Coronary artery (tissue), 2 donors: ENCODE results near the gene GSTCD.
"Not testable (repeated sequence)": the region's sequence is repeated elsewhere in the genome, so short reads cannot be mapped to it uniquely, and the experiment has no call there.

Source experiments
- DNase-seq: peaks from one replicate; pipeline ENCODE4 v3.0.0-alpha.2; 2017; ENCODE audit warnings: low spot score
- H3K27ac ChIP-seq, 2 donors: fragments of 200-600 bp; sonication (generic); one replicate each; pipeline ENCODE4 v1.5.1; 2016 to 2019
- H3K4me3 ChIP-seq: fragments of 200-600 bp; sonication (generic); 2 replicates; pipeline ENCODE4 v1.5.1; 2016; ENCODE audit warnings: mild to moderate bottlenecking, moderate library complexity
- TF ChIP-seq, protein P1 (sequence below): fragments of 200-600 bp; sonication (generic); IDR thresholded peaks from one replicate; pipeline ENCODE4 v1.5.1; 2019; ENCODE audit warnings: antibody characterized with exemption

GSTCD gene

DNA sequence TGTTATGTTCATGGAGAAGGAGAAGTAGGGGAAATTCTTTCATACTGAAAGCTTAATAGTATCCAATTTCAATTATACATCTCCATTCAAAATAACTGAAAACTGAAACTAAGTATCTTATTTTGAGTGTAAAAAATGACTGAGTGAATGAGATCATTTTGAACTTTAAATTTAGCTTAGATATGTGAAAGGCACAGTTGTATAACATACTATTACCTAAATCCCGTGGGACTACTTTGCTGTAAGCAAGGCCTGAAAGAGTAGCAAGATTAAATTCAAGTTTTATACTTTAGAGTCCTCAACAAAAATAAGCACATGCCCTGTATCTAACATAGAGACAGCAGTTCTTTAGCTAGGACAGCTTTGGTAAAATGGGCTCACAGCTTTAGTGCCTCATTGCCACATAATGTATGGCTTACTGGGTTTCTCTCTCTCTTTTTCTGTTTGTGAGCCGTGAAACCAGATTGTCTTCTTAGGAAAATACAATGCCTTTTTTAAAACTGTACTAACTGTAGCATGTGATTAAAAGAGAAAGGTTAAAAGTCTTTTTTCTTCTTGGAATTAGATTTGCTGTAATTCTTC lies 43.2 kb downstream of the GSTCD start:
- Histone ChIP-seq H3K4me3 (no peak overlapping the region), H3K27ac (no peak overlapping the region)
- TF ChIP-seq, protein P1, sequence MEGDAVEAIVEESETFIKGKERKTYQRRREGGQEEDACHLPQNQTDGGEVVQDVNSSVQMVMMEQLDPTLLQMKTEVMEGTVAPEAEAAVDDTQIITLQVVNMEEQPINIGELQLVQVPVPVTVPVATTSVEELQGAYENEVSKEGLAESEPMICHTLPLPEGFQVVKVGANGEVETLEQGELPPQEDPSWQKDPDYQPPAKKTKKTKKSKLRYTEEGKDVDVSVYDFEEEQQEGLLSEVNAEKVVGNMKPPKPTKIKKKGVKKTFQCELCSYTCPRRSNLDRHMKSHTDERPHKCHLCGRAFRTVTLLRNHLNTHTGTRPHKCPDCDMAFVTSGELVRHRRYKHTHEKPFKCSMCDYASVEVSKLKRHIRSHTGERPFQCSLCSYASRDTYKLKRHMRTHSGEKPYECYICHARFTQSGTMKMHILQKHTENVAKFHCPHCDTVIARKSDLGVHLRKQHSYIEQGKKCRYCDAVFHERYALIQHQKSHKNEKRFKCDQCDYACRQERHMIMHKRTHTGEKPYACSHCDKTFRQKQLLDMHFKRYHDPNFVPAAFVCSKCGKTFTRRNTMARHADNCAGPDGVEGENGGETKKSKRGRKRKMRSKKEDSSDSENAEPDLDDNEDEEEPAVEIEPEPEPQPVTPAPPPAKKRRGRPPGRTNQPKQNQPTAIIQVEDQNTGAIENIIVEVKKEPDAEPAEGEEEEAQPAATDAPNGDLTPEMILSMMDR: no peak
- no peak for DNase-seq

DNA sequence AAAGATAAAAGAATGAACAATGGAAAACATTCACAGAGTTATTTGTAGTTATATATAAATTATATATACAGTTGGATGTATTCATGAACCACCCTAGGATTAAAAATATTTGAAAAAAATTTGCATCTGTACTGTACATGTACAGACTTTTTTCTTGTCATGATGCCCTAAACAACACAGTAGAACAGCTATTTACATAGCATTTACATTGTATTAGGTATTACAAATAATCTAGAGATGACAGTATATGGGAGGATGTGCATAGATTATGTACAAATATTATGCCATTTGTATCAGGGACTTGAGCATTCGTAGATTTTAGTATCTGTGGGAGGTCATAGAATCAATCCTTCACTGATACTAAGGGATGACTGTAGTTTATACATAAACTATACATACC lies 44.8 kb downstream of the GSTCD start:
- Histone ChIP-seq H3K27ac (no peak overlapping the region), H3K4me3 (no peak overlapping the region)
- TF ChIP-seq, protein P1: no peak
- no peak for DNase-seq

DNA sequence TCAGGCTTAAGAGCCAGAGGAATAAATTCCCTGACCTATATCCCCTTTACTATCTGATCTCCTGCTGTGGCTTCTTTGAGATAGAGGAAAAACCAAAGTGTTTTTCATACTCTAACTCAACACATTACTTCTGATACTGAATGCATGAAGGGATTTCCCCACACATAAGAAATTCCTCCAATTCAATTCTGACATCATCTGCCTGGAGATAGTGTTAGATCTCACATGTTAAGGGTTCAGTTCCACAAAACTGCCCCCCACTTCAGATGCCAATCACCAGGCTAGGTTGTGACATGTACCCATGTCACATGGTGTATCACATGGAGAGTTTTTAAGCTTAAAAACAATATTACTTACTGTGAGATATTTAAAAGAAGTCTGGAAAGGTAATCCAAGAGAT lies 46.8 kb downstream of the GSTCD start:
- Histone ChIP-seq H3K4me3 (no peak overlapping the region), H3K27ac (no peak overlapping the region)
- no peak for DNase-seq
- TF ChIP-seq, protein P1: no peak

DNA sequence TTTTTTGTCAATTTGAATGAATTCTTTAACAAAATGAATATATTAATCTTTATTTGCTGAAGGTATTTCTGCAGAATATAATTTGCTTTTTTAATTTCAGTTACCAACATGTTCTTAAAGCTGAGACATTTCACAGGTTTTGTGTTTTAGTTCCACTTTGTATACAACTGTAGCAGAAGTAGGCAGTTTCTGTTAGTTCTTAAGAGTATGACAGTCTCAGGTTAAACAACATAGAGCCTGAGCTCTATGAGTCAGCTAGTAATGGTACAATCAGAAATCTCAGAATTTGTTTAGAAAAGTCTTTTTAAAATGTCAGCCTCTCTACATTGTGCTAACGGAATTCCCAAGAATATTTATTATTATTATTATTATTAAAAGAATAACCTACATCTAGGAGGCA lies 50.4 kb downstream of the GSTCD start:
- Histone ChIP-seq H3K27ac (no peak overlapping the region), H3K4me3 (no peak overlapping the region)
- DNase-seq: no peak
- TF ChIP-seq, protein P1: no peak

DNA sequence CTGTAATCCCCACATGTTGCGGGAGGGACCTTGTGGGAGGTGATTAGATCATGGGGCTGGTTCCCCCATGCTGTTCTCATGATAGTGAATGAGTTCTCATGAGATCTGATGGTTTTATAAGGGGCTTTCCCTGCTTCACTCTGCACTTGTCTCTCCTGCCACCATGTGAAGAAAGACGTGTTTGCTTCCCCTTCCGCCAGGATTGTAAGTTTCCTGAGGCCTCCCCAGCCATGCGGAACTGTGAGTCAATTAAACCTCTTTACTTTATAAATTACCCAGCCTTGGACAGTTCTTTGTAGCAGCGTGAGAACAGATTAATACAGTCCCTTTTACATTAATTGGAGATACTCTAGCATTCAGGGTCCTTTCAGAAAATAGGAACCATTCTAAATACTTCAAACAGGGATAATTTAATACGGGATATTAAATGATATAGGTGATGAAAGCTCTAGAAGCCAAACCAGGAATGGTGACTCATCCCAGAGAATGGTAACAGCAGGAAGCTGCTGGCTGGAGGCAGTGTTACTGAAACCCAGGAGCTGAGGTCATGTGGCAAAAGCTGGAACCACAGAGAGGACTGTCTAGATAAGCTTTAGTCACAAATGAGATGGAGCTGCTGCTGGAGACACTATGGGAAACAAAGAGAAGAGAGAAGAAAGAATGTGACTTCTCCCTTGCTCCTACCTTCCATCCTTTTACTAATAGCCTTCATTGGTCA lies 57.3 kb downstream of the GSTCD start:
- DNase-seq: no peak
- H3K4me3 ChIP-seq: no peak overlapping the region
- H3K27ac ChIP-seq: no peak overlapping the region
- TF ChIP-seq, protein P1: no peak

DNA sequence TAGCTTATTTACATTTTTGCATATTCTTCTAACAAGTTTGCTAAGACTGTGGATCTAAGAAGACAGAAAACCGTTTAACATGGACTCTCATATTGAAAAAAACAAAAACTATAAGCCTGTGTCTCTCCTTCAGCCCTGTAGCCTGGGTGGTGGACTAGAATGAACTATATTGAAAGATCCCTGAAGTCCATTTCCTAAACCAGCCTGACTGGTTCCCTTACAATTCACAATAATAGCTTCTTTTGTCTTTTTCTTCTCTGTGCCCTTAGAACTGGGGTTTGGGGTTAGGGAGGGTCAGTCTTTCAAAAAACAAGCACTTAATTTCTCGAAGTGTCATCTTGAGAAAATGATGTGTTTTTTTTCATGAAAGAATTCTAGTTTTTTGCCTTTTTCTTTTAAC lies 59.0 kb downstream of the GSTCD start:
- H3K27ac ChIP-seq: no peak overlapping the region
- TF ChIP-seq, protein P1: no peak
- no peak for DNase-seq
- no peak overlapping the region for H3K4me3 ChIP-seq

DNA sequence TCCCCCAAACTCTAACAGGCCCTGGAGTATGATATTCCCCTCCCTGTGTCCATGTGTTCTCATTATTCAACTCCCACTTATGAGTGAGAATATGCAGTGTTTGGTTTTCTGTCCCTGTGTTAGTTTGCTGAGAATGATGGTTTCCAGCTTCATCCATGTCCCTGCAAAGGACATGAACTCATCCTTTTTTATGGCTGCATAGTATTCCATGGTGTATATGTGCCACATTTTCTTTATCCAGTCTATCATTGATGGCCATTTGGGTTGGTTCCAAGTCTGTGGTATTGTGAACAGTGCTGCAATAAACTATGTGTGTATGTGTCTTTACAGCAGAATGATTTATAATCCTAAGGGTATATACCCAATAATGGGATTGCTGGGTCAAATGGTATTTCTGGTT lies 61.9 kb downstream of the GSTCD start:
- not testable (repeated sequence) for DNase-seq, H3K27ac ChIP-seq, H3K4me3 ChIP-seq

DNA sequence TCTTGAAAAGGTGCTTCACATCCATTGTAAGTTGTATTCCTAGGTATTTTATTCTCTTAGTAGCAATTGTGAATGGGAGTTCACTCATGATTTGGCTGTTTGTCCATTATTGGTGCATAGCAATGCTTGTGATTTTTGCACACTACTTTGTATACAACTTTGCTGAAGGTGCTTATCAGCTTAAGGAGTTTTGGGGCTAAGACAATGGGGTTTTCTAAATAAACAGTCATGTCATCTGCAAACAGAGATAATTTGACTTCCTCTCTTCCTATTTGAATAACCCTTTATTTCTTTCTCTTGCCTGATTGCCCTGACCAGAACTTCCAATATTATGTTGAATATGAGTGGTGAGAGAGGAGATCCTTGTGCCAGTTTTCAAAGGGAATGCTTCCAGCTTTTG lies 63.5 kb downstream of the GSTCD start:
- not testable (repeated sequence) for H3K27ac ChIP-seq, H3K4me3 ChIP-seq, DNase-seq

DNA sequence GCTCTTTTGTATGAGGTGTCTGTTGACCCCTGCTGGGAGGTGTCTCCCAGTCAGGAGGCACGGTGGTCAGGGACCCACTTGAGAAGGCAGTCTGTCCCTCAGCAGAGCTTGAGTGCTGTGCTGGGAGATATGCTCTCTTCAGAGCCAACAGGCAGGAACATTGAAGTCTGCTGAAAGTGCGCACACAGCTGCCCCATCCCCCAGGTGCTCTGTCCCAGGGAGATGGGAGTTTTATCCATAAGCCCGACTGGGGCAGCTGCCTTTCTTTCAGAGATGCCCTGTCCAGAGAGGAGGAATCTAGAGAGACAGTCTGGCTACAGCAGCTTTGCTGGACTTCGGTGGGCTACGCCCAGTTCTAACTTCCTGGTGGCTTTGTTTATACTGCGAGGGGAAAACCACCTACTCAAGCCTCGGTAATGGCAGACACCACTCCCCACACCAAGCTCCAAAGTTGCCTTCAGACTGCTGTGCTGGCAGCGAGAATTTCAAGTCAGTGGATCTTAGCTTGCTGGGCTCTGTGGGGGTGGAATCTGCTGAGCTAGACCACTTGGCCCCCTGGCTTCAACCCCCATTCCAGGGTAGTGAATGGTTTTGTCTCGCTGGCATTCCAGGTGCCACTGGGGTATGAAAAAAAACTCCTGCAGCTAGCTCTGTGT lies 67.3 kb downstream of the GSTCD start:
- H3K4me3 ChIP-seq, H3K27ac ChIP-seq, DNase-seq: not testable (repeated sequence)
